K562 (cell line): ENCODE results near the gene MLYCD. TPM values are rescaled to one million over a fixed set of nuclear protein-coding genes. Genes with fewer than 3 reads are reported as not detected.

Source experiments
- AFF4 ChIP-seq: sonication (generic); formaldehyde crosslinking; IDR thresholded peaks from 2 replicates; pipeline ENCODE4 v1.8.0; 2023; ENCODE audit warnings: mild to moderate bottlenecking, missing genetic modification reagents
- ATF3 ChIP-seq, 2 experiments: fragments of 450-650 bp in 1 of 2; sonication (generic) in 1 of 2; formaldehyde crosslinking in 1 of 2; IDR thresholded peaks in 1 of 2; conservative IDR thresholded peaks in 1 of 2; 2 replicates each; pipeline versions ENCODE4 v1.6.1 to v1.8.1; 2016 to 2023; ENCODE audit warnings: mild to moderate bottlenecking in 2 of 2, moderate library complexity in 2 of 2, inconsistent platforms in 1 of 2, missing genetic modification reagents in 1 of 2
- ATF7 ChIP-seq: fragments of 450-650 bp; IDR thresholded peaks from 2 replicates; pipeline ENCODE4 v1.7.1; 2014; ENCODE audit warnings: mild to moderate bottlenecking, moderate library complexity
- BACH1 ChIP-seq: fragments of 200-800 bp; sonication (Bioruptor generic); IDR thresholded peaks from 2 replicates; pipeline ENCODE4 v1.6.1; 2016; ENCODE audit warnings: missing genetic modification characterization, missing compliant biosample characterization
- BCOR ChIP-seq: fragments of 450-650 bp; IDR thresholded peaks from 2 replicates; pipeline ENCODE4 v1.6.1; 2016
- BRCA1 ChIP-seq, 2 experiments: fragments of 450-650 bp in 1 of 2; sonication (generic) in 1 of 2; formaldehyde crosslinking in 1 of 2; IDR thresholded peaks; 2 replicates each; pipeline versions ENCODE4 v1.5.0 to v1.6.1; 2017 to 2020; ENCODE audit warnings: mild to moderate bottlenecking in 1 of 2, missing genetic modification reagents in 1 of 2
- CHD1 ChIP-seq: fragments of 200-600 bp; sonication (generic); IDR thresholded peaks from one replicate; pipeline ENCODE4 v1.6.1; 2012; ENCODE audit warnings: mild to moderate bottlenecking, moderate library complexity, low read length, inconsistent platforms
- ELK3 ChIP-seq: fragments of 450-650 bp; formaldehyde crosslinking; IDR thresholded peaks from 2 replicates; pipeline ENCODE4 v1.4.0; 2020; ENCODE audit warnings: mild to moderate bottlenecking
- LEF1 ChIP-seq: fragments of 450-650 bp; IDR thresholded peaks from 2 replicates; pipeline ENCODE4 v1.6.1; 2016; ENCODE audit warnings: mild to moderate bottlenecking
- NELFE ChIP-seq: IDR thresholded peaks from 2 replicates; pipeline ENCODE4 v1.6.1; 2011; ENCODE audit warnings: mild to moderate bottlenecking; ENCODE audit not compliant: insufficient read depth, insufficient read length
- NFXL1 ChIP-seq: fragments of 450-650 bp; formaldehyde crosslinking; IDR thresholded peaks from 2 replicates; pipeline ENCODE4 v1.4.0; 2021; ENCODE audit warnings: mild to moderate bottlenecking
- PHF21A ChIP-seq: fragments of 450-650 bp; IDR thresholded peaks from 2 replicates; pipeline ENCODE4 v1.6.1; 2017; ENCODE audit warnings: low read depth, borderline replicate concordance
- RBM17 ChIP-seq: fragments of 200-400 bp; formaldehyde crosslinking; IDR thresholded peaks from 2 replicates; pipeline ENCODE4 v1.6.1; 2017; ENCODE audit warnings: low read depth, mild to moderate bottlenecking, low read length, borderline replicate concordance
- SMARCE1 ChIP-seq: fragments of 450-650 bp; IDR thresholded peaks from 2 replicates; pipeline ENCODE4 v1.7.1; 2016; ENCODE audit warnings: mild to moderate bottlenecking
- STAT5A ChIP-seq: IDR thresholded peaks from 2 replicates; pipeline ENCODE4 v1.6.1; 2012; ENCODE audit warnings: low read length, inconsistent platforms, borderline replicate concordance
- WHSC1 ChIP-seq: IDR thresholded peaks from one replicate; pipeline ENCODE4 v1.6.1; 2012; ENCODE audit warnings: low read length, control low read depth, inconsistent platforms
- ZC3H4 ChIP-seq: sonication (generic); formaldehyde crosslinking; IDR thresholded peaks from 2 replicates; pipeline ENCODE4 v1.9.0; 2021; ENCODE audit warnings: missing genetic modification reagents, borderline replicate concordance
- ZNF584 ChIP-seq: fragments of 200-800 bp; sonication (Bioruptor generic); IDR thresholded peaks from 2 replicates; pipeline ENCODE4 v1.6.1; 2016; ENCODE audit warnings: low read depth, mild to moderate bottlenecking, missing genetic modification characterization, missing compliant biosample characterization
- ZNF589 ChIP-seq: fragments of 200-800 bp; sonication (Bioruptor generic); IDR thresholded peaks from 2 replicates; pipeline ENCODE4 v1.6.1; 2016; ENCODE audit warnings: low read depth, missing genetic modification characterization, missing compliant biosample characterization
- polyA plus RNA-seq, 8 experiments: library from polyadenylated mRNA; depleted of rRNA in 4 of 8; stranded (reverse) in 5 of 8; unstranded in 3 of 8; fragments of >200 nt; fragmentation: Nextera tagmentation in 2 of 8; fragmentation: Illumina TruSeq in 1 of 8; extraction: Ambion mirVana in 2 of 8; extraction: Trizol in 1 of 8; gene quantifications; 2 replicates each; pipeline versions ENCODE4 v1.2.1 to v1.2.3, GENCODE V29; 2011 to 2014; ENCODE audit warnings: inconsistent platforms in 1 of 8, missing spikeins in 1 of 8
- total RNA-seq, 7 experiments: library from RNA; depleted of rRNA in 6 of 7; stranded (reverse); fragments of >200 nt in 6 of 7; fragmentation: Illumina TruSeq in 2 of 7; extraction: Trizol in 2 of 7; gene quantifications; 2 replicates each; pipeline versions ENCODE4 v1.2.1 to v1.2.3, GENCODE V29; 2011 to 2021; ENCODE audit warnings: low replicate concordance in 1 of 7
- TF ChIP-seq, protein P1 (sequence below): fragments of 200-800 bp; sonication (Bioruptor generic); IDR thresholded peaks from 2 replicates; pipeline ENCODE4 v1.6.1; 2017; ENCODE audit warnings: missing genetic modification characterization, missing compliant biosample characterization

The MLYCD gene
- total and polyA plus RNA-seq, 9 of the 15 experiments (the other 6 are each of a cell fraction or from before 2014, with no cell fraction given) = 0.15 to 2.0 (median 1.0) TPM

- no peak for TF ChIP-seq CHD1
- TF ChIP-seq ATF7 = 0 out of 2 replicates have a peak, but pooled peaks have one; percentile 26
- TF ChIP-seq PHF21A = peak; percentile 25; the same call in 1 of the 2 replicates
- TF ChIP-seq BACH1 (tag) = peak; percentile 42; the same call in 1 of the 2 replicates
- peak; percentile 40; the same call in 1 of the 2 replicates for TF ChIP-seq LEF1
- TF ChIP-seq BCOR = peak; percentile 69
- no peak for TF ChIP-seq NELFE
- no peak for TF ChIP-seq ELK3
- peak; percentile 75 for TF ChIP-seq SMARCE1
- TF ChIP-seq NFXL1 (CRISPR knock-in tag) = no peak
- TF ChIP-seq ATF3 (IDR thresholded peaks at IDR 0.05) = peak; percentile 32; the same call in 1 of the 2 replicates
- no peak for TF ChIP-seq ATF3 (CRISPR knock-in tag; conservative IDR thresholded peaks at IDR 0.05)
- no peak for TF ChIP-seq ZC3H4 (CRISPR knock-in tag)
- no peak for TF ChIP-seq BRCA1 (IDR thresholded peaks at IDR 0.05)
- TF ChIP-seq BRCA1 (CRISPR knock-in tag; IDR thresholded peaks at IDR 0.05) = no peak
- peak; percentile 79; the same call in 1 of the 2 replicates for TF ChIP-seq ZNF589 (CRISPR knock-in tag)
- peak; percentile 95 for TF ChIP-seq ZNF584 (CRISPR knock-in tag)
- TF ChIP-seq AFF4 (CRISPR knock-in tag) = no peak
- TF ChIP-seq WHSC1 = no peak
- peak; percentile 72 for TF ChIP-seq STAT5A
- TF ChIP-seq RBM17 = no peak
- TF ChIP-seq, protein P1, sequence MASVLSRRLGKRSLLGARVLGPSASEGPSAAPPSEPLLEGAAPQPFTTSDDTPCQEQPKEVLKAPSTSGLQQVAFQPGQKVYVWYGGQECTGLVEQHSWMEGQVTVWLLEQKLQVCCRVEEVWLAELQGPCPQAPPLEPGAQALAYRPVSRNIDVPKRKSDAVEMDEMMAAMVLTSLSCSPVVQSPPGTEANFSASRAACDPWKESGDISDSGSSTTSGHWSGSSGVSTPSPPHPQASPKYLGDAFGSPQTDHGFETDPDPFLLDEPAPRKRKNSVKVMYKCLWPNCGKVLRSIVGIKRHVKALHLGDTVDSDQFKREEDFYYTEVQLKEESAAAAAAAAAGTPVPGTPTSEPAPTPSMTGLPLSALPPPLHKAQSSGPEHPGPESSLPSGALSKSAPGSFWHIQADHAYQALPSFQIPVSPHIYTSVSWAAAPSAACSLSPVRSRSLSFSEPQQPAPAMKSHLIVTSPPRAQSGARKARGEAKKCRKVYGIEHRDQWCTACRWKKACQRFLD (CRISPR knock-in tag) = peak; percentile 94
These were observed 10.3 kb upstream of the MLYCD start (continued) for GRCh38 chr16:83888672-83889044.
